ENCODE data around the gene GINS1.

Gene GINS1

GRCh38 chr20:25478889-25479568 lies 71.6 kb downstream of the GINS1 start:
- DNase-seq = no peak

- DNase-seq = no peak
Measured at GRCh38 chr20:25479638-25480037, 72.2 kb downstream of the GINS1 start.

GRCh38 chr20:25480156-25480555 lies 72.7 kb downstream of the GINS1 start:
- DNase-seq = no peak

- no peak for DNase-seq
Measured at GRCh38 chr20:25480797-25481196, 73.3 kb downstream of the GINS1 start.

- no peak for DNase-seq
Measured at GRCh38 chr20:25481235-25481917, 73.9 kb downstream of the GINS1 start.

- no peak for DNase-seq
Measured at GRCh38 chr20:25481918-25482253, 74.4 kb downstream of the GINS1 start.

GRCh38 chr20:25483431-25484132 lies 76.1 kb downstream of the GINS1 start:
- no peak for DNase-seq

GRCh38 chr20:25484224-25484846 lies 76.9 kb downstream of the GINS1 start:
- DNase-seq = no peak

- DNase-seq = no peak
Measured at GRCh38 chr20:25484911-25485511, 77.5 kb downstream of the GINS1 start.

- no peak for DNase-seq
Measured at GRCh38 chr20:25485872-25486271, 78.4 kb downstream of the GINS1 start.

- no peak for DNase-seq
Measured at GRCh38 chr20:25486377-25486776, 78.9 kb downstream of the GINS1 start.

- DNase-seq = no peak
Measured at GRCh38 chr20:25487306-25487705, 79.8 kb downstream of the GINS1 start.

GRCh38 chr20:25487975-25488374 lies 80.5 kb downstream of the GINS1 start:
- no peak for DNase-seq

GRCh38 chr20:25489221-25489871 lies 81.9 kb downstream of the GINS1 start:
- DNase-seq = no peak

GRCh38 chr20:25490656-25491445 lies 83.4 kb downstream of the GINS1 start:
- no peak for DNase-seq

- DNase-seq = no peak
Measured at GRCh38 chr20:25491446-25492038, 84.1 kb downstream of the GINS1 start.

GRCh38 chr20:25493137-25493536 lies 85.7 kb downstream of the GINS1 start:
- DNase-seq = no peak

- no peak for DNase-seq
Measured at GRCh38 chr20:25493748-25494505, 86.5 kb downstream of the GINS1 start.

GRCh38 chr20:25494506-25495188 lies 87.2 kb downstream of the GINS1 start:
- no peak for DNase-seq

- DNase-seq = no peak
Measured at GRCh38 chr20:25495189-25495824, 87.8 kb downstream of the GINS1 start.
